Measurements from ENCODE around the gene MED28. TPM values are rescaled to one million over a fixed set of nuclear protein-coding genes. Genes with fewer than 3 reads are reported as not detected.
"Not testable (repeated sequence)": the region's sequence is repeated elsewhere in the genome, so short reads cannot be mapped to it uniquely, and the experiment has no call there.

The MED28 gene, protein sequence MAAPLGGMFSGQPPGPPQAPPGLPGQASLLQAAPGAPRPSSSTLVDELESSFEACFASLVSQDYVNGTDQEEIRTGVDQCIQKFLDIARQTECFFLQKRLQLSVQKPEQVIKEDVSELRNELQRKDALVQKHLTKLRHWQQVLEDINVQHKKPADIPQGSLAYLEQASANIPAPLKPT
- total RNA-seq, result 19.9 and 21.4 TPM in 2 replicates

DNA sequence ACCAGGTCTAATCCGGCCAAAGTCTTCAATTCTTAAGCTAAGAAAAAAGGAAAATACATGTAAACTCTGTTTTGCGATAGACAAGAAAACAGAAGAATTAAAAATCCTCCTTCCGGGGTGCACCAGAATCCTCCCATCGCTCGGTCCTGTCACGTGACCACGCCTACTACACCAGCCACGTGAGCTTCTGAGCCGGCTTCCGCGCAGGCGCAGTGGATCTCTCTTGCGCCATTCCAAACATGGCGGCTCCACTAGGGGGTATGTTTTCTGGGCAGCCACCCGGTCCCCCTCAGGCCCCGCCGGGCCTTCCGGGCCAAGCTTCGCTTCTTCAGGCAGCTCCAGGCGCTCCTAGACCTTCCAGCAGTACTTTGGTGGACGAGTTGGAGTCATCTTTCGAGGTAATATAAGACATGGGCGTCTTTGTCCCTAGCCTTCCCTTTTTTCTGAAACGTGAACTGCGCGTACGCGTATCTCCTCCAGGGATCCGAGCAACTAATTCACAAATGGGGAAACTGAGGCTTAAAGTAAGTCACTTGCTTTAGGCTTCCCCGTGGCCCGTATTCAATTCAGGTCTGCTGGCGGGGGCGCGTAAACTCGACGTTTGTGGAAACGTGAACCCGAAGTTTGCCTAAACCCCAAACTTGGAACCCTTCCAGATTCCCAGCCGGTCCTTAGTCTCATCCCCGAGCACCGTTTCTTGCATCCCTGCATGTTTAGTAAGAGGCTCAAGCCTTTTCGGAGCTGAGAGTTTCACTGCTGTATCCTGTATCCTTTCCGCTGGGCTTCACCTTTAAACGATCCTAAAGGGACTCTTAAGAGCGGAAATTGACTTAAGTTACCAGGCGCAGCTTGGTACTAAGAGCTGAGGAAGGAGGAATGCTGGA lies at the start of gene MED28:
MED28 (plus strand) TSS at position 226 of the 884 bp plus-strand sequence; CDS start at position 240, 14 bp downstream.
- DNase-seq (ENCODE audit: low read depth, low spot score), result peak; percentile 69

DNA sequence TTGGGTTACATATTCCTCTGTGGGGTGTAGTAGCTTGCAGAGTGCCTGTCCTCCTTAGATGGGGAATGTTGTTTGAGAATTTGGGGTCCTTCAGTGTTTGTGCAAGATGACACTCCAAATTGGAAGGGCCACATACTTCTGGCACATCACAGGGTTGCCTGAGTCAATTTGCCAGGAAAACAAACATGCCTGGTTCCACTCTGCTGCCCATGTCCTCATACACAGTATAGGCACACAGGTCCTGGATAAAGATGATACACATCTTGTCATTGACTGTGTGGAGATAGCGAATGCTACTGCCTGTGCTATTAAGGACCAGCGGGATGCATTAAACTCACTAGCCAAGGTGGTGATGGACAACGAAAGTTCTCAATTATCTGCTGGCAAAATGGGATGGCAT lies 48.6 kb upstream of the MED28 start:
- DNase-seq (ENCODE audit: low read depth, low spot score), result no peak

DNA sequence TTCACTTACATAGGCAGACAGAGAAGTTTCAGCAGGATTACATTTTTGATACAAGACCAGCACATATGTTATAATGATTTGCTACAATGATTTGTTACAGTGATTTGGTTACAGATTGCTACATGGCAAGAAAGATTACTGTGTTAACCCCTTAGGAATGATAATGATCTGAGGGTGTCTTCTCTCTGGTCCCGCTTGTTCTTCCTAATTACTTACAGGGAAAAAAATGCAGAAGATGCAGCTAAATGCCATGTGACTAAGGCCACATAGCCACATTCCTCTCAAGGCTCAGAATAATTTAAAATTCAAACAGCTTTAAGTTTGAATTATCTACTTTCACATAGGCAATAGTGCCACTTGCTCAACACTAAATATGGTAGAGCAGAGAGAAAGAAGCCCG lies 47.2 kb upstream of the MED28 start:
- DNase-seq (ENCODE audit: low read depth, low spot score), result no peak

DNA sequence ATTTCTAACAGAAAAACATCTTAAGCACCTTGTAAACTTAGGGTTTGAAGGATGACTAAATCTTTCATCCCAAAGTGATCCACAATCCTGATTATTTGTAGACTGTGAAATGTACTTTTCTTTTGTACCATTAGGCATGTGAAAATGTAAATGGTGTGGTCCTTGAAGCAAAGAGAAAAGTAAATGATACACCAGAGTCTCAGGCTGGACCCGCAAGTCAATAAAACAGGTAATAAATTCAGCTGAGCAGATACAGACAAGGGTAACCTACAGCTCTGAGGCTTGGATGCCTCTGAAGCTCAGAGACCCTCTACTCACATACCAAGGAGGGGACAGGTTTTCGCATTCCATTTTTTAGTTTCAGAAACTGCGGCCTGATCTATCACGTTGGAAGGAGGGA lies 40.2 kb upstream of the MED28 start:
- no peak for DNase-seq (ENCODE audit: low read depth, low spot score)

DNA sequence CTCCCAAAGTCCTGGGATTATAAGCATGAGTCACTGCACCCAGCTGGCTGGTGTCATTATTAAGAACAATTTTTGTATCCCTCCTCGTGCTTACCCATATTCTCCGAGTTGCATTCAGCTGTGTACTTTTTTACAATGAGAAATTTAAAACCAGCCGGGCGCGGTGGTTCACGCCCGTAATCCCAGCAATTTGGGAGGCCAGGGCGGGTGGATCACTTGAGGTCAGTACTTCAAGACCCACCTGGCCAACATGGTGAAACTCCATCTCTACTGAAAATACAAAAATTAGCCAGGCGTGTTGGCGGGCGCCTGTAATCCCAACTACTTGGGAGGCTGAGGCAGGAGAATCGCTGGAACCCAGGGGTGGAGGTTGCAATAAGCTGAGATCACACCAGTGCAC lies 39.3 kb upstream of the MED28 start:
- not testable (repeated sequence) for DNase-seq (ENCODE audit: low read depth, low spot score)

DNA sequence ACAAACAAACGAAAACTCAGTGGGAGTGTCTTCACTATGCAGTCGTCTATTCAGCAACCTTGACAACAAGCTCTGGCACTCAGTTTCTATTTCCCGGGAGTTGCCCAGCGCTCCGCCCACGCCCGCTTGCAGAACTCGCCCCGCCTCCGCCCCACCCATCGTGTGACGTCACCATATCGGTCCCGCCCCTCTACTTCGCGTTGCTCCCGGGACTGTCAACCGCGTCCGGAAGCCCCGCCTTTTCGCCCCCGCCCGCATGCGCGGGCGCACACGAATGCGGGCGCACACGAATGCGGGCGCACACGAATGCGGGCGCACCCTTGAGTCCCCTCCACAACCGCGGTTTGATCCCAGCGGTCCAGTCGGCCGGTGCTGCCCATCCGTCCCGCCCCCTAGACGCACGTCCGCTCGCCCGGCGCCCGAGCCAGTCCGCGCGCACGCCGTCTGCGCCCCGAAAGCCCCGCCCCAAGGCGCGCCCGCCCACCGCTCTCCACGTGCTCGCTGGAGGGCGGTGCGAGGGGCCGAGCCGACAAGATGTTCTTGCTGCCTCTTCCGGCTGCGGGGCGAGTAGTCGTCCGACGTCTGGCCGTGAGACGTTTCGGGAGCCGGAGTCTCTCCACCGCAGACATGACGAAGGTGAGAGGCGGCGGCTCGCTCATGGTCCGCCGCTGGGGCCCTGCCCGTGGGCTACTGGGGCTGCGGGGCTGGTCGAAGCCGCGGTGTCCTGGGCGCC lies 37.3 kb upstream of the MED28 start, which contains the start of gene LAP3:
LAP3 (plus strand) TSS at position 267 of the 733 bp plus-strand sequence; CDS start at position 535, 268 bp downstream.
- peak; percentile 81 for DNase-seq (ENCODE audit: low read depth, low spot score)

DNA sequence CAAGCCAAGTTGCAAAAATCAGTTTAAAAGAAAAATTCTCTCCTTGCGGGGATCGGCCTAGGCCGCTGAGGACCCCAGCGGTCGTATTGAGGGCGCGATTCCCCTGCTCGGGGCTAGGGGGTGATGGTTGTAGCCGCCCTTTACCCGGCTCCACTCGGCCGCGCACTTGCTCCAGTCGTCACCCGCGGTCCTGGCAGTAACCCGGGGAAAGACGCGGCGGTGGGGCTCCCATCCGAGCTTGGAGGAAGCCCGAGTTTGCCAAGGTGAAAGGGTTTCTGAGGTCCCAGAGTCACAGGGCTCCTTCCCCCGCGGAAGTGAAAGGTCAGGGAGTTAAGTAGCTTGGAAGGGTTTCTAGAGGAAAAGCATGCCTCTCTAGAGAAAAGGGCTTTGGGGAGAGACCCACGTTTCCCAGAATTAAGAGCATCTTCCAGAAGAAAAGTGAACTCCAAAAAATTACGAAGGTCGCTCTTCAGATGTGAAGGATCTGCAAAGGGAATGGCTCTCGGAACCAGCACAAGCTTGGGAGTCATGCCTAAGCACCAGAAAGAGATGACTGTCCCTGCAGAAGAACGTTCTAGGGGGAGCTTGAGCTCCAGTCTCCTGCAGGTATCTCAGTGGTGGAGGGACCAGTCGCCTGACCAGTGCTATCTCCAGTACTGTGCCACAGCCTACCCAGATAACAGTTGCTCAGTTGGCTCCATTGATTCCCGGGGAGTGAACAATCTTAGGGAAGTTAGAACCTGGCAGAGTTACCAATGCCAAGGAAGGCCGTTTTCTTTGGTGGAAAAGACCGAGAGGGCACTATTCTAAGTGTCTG lies 36.6 kb upstream of the MED28 start:
- DNase-seq (ENCODE audit: low read depth, low spot score), result no peak

DNA sequence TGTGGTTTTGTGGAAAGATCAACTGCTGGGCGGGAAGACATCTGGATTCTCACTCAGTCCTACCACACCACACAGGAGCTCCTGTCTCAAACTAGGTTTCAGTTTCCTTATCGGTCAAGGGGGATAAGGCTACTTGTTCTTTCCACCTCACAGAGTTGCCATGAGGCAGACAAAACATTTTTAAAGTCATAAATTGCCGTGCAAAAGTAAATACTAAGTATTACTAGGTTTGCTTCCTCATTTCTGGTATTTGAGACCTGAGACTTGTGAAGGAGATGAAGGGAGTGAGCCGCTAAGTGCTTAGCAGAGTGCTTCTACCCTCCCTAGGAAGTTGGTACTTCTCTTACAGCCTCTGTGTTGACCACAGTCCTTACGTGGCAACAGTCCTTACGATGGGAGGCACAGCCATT lies 36.0 kb upstream of the MED28 start:
- DNase-seq (ENCODE audit: low read depth, low spot score), result no peak

DNA sequence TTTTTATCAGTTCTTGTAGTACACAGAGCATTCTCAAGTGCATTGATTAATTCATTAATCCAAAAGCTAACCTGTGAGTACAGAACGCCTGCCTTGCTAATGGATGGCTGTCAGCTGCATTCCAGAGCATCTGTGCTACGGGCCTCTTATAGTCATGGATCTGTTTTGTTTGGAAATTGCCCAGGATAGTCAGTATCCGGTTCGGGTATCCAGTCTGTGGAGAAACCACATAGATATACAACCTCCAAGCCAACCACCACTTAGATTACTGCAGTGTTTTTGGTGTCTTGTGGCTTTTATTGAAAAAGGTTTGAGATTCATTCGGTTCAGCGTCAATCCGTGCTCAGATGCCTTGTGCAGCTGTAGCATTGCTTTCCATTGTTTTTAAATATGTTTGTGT lies 33.5 kb upstream of the MED28 start:
- DNase-seq (ENCODE audit: low read depth, low spot score), result peak; percentile 40

DNA sequence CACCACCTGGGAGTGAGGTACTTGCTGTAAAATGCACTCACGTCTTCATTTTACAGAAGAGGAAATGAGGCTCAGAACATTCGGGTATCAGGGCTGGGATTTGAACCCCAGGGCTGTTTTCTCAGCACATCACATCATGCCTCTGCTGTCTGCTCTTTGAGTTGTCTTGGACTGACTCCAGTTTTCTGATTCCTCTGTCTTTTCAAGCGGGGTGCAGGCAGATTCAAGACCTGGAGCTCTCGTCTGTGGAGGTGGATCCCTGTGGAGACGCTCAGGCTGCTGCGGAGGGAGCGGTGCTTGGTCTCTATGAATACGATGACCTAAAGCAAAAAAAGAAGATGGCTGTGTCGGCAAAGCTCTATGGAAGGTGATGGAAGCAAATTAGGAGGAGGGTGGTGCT lies 31.2 kb upstream of the MED28 start:
- no peak for DNase-seq (ENCODE audit: low read depth, low spot score)

DNA sequence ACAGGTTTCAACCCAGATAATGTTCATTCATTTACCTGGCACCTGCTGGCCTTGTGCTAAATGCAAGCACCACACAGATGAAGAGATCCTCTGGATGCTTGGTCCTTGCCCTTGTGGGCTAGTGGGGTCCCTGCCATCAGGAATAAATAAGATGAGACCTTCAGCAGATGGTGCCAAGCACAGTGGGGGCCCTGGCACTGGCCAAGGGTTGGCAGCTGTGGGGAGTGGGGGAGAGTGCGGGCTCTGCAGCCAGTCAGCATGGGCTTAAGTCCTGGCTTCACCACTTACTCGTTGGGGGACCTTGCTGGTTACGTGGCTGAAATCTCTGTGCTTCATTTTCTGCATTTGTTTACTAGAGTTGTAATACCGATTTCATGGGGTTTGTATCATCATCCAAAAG lies 30.5 kb upstream of the MED28 start:
- DNase-seq (ENCODE audit: low read depth, low spot score), result no peak

DNA sequence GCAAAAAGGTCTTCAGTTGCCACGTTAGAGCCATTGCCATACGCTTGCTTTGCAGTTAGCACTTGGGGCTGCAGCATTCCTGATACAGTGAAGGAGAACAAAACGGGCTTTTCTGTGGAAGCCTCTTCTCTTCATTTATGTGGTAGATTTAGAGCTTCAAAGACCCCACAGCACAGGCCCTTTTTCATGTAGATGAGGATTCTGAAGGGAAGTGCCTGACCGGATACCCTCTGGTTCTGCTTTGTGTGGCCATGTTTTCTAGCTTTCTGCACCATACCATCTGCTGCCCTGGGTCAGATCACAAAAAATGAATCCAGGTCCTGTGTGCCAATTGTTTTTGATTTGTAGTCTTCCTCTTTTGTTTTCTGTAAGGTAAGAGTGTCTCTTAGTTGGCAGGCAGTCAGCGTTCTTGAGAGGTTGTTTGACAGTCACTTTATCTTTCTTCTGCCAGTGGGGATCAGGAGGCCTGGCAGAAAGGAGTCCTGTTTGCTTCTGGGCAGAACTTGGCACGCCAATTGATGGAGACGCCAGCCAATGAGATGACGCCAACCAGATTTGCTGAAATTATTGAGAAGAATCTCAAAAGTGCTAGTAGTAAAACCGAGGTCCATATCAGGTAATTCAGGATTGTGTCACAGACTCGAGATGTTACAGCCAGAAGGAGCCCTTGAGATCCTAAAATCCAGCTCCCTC lies 29.8 kb upstream of the MED28 start:
- no peak for DNase-seq (ENCODE audit: low read depth, low spot score)

DNA sequence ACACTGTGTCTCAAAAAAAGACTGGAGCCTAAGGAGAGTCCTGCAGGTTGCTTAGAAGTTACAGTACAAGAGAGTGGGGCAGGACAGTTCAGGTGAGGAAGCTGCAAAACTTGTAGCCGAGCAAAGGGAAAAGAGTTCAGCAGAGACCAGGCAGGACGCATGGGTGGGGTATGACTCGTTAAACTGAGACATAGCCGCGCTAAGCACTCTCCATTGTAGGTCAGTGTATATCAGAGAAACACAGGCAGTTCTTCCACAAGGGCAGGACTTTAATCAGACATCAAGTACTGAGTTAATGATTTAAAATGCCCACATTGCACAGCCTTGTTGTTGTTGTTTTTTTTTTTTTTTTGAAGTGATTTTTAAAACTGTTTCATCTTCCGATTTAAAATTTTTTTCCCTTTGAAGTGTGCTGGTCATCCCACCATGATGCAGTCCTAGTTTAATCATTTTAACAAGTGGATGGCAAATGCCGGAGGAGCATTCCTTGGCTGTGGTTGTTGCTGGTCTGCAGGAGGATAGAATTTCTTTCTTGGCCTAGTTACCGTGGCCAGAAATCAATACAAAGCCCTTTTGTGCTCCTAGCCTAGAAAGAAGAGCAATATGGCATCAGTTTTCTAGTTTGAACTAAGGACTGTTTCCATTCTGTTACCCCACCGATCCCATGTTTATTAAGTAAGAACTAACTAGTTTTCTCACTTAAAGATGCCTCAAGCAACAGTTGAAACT lies 27.2 kb upstream of the MED28 start:
- no peak for DNase-seq (ENCODE audit: low read depth, low spot score)

DNA sequence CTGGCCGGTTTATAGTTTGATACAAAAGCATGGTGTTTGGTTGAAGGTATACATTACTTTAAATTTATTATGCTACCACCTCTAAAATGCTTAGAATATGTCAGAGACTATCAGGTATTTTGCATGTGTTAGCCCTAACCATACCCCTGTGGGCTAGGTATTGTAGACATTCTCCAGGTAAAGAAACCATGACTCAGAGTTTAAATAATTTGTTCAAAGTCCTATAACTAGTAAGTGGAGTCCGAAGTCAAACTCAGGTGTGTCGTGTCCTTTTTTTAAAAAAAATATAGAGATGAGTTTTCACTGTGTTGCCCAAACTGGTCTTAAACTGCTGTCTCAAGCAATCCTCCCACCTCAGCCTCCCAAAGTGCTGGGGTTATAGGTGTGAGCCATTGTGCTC lies 25.1 kb upstream of the MED28 start:
- DNase-seq (ENCODE audit: low read depth, low spot score), result no peak

DNA sequence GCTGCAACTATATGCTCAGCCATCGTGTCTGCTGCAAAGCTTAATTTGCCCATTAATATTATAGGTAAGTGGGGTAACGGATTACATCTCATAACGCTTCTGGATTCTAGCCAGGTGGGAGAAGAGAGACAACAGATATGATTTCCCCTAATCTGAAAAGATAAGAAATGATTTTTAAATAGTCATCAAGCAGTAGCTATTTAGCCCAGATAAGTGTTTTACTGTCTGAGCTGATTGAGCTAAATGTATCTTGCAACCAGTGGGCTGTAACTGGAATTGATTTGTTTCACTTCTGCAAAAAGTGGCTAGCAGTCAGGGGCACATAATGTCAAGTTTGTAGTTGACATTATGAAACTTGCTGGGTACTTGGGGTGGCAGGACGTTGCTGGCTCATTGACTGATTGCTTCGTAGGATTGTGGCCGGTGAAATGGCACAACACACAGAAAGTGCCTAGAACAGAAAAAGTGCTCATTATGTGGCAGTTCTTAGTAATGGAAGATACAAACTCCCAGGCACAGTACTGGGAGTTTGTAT lies 18.9 kb upstream of the MED28 start:
- DNase-seq (ENCODE audit: low read depth, low spot score), result no peak

DNA sequence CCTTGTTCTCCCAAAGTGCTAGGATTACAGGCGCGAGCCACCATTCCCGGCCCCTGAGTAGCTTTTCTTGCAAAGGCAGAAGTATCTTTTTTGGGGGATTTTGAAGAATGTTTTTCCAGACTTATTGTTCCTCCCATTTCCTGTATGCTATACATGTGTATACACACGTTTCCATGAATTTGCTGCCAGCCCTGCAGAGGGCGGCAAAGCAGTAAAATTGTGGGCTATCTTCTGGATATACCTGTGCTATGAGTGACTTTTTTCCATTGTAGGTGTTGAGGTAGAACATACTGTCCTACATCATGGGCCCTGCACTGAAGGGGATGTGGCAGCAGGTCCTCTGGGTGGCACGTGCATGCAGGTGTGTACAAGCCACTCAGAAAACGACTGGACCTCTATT lies 16.9 kb upstream of the MED28 start:
- no peak for DNase-seq (ENCODE audit: low read depth, low spot score)

DNA sequence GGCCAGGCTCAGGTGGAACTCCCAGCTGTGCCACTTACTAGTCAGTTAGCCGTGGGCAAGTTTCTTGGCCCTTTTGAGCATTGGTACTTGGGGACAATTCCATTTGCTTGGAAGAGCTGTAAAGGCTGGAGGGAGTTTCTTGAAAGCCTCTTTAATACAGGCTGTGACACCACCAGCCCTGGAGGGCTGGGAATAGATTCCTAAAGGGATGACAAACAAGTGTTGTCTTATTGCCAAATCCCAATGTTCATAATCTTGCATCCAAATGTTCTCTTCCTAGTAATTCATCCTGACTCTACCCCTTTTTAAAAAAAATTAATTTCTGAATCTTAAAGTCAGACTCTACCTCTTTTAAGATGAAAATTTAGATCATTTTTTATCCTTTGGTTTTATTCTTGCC lies 14.6 kb upstream of the MED28 start:
- DNase-seq (ENCODE audit: low read depth, low spot score), result no peak

DNA sequence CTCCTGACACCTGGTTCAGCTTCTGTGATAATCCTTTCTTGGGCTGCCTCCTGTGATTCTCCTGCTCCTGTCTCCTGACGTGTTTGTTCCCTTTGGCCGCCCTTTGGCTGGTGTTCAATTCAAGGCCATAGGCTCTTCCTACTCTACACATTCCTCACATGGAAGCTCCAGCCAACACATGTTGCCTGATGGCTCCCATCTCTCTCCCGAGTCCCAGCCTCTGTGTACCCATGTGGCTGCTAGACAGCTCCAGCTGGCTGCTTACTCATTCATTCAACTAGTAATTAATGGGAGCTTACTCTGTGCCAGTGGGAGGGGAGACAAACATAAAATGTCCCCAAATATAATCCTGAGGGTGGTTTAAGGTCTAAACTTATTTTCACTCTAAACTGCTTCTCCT lies 9.2 kb upstream of the MED28 start:
- no peak for DNase-seq (ENCODE audit: low read depth, low spot score)

DNA sequence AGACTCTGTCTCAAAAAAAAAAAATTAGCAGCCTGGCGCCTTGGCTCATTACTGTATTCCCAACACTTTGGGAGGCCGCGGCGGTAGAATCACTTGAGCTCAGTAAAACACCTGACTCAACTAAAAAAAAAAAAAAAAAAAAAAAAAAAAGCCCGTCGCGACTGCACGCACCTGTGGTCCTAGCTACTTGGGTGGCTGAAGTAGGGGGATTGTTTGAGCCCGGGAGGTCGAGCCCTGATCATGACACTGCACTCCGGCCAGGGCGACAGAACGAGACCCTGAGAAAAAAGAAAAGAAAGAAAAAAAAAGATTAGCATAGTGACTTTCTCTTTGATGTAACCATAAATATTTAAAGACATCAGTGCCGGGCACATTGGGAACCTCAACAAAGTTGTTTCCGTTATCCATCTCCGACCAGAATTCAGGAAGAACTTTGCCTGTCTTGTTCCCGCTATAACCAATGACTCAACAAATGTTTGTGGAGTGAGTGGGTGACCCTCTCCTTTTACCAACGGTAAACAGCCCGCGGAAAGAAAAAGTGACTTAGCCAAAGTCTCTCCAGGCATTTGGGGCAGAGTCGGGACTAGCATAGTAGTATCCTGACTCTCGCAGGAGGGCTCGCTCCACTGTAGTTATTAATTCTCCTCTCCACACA lies 553 bp upstream of the MED28 start:
- no peak for DNase-seq (ENCODE audit: low read depth, low spot score)
